Hematopoietic multipotent progenitor cell treated with erythropoietin and hydrocortisone succinate and interleukin-3 and kit ligand, for 15 days (in vitro differentiated cells): ENCODE measurements around the gene ALDH8A1.
A peak's percentile ranks its signal among the peaks of the same experiment; 100 is the strongest.

Experiments
- DNase-seq: peaks from one replicate; pipeline ENCODE4 v3.0.0-alpha.2; 2015; ENCODE audit warnings: low spot score

The ALDH8A1 gene, protein sequence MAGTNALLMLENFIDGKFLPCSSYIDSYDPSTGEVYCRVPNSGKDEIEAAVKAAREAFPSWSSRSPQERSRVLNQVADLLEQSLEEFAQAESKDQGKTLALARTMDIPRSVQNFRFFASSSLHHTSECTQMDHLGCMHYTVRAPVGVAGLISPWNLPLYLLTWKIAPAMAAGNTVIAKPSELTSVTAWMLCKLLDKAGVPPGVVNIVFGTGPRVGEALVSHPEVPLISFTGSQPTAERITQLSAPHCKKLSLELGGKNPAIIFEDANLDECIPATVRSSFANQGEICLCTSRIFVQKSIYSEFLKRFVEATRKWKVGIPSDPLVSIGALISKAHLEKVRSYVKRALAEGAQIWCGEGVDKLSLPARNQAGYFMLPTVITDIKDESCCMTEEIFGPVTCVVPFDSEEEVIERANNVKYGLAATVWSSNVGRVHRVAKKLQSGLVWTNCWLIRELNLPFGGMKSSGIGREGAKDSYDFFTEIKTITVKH

GRCh38 chr6:134949927-134950326, at the start of gene ALDH8A1:
TSS of gene ALDH8A1 (minus strand) at chr6:134950101. CDS start at chr6:134950053, 48 bp downstream.
- DNase-seq, result no peak

GRCh38 chr6:134999107-134999506, 49.2 kb upstream of the ALDH8A1 start:
- no peak for DNase-seq

DNA sequence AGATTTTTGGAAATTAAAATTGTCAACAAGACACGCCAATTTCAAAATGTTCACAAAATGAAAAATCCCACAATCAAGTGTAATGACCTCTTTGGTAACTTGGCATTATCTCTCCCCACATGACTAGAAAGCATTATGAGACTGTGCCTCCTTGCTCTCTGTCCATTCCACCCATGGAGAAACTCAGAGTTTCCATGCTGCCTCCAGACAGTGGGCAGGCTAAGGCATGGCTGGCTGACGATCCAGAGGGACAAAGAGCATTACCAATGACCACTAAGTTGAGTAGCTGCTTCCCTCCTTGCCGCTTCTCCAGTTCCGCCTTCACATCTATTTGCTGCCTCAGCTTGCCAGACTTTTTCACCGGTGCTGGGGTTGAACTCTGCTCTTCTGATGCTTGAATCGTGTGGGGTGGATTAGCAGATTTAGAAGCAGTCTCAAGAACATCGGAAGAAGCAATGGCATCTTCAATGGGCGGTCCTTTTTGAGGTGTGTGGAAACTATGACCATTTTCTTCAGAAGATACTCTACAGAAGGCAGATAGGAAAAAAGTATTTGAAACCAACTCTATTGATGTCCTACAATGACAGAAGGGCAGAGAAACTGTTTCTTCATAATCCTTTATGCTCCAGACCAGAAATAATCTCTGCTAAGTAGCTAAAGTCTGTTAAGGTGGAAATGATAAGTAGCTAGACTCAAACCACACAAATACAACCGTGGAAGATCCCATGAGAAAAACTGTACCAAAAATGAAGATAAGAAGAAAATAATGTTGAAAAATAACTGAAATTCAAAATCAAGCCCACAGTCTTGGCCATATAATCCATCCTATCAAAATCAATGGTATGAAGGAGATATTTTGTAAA, 47.5 kb upstream of the ALDH8A1 start:
- no peak for DNase-seq

GRCh38 chr6:134995536-134995935, 45.6 kb upstream of the ALDH8A1 start:
- no peak for DNase-seq

DNA sequence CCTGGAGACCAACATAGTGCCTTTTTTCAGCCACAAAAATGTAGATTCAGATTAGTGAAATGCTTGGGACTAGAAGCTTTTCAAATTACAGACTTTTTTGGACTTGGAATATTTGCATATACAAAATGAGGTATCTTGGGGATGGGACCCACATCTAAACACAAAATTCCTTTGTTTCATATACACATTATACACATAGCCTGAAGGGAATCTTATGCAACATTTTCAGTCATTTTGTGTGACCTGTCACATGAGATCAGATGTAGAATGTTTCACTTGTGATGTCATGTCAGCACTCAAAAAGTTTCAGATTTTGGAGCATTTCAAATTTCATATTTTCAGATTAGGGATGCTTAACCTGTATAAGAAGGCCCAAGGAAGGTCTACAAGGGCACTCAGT, 44.5 kb upstream of the ALDH8A1 start:
- DNase-seq, result no peak

- DNase-seq, result no peak
Observed at GRCh38 chr6:134992155-134992554, 42.3 kb upstream of the ALDH8A1 start.

- DNase-seq, result no peak
Observed at GRCh38 chr6:134990262-134990661, 40.4 kb upstream of the ALDH8A1 start.

- DNase-seq, result no peak
Observed at GRCh38 chr6:134984821-134985220, 34.9 kb upstream of the ALDH8A1 start.

DNA sequence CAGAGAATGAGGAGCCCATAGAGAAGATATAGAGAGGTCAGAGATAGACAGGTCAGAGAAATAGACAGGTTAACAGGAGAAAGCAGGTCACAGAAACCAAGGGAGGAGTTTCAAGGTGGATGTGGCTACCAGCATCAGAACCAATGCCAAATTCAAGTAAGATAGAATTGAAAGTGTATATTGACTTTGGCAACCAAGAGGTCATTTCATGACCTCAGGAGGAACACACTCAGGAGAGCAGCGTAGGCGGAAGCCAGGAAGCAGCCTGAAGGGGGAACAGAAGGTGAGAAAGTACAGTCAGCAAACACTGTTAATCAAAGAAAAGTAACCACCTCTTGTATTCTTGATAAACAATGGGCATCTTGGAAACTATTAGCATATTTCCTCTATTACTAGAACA, 33.9 kb upstream of the ALDH8A1 start:
- DNase-seq, result no peak

- DNase-seq, result no peak
Observed at GRCh38 chr6:134982161-134982560, 32.3 kb upstream of the ALDH8A1 start.

DNA sequence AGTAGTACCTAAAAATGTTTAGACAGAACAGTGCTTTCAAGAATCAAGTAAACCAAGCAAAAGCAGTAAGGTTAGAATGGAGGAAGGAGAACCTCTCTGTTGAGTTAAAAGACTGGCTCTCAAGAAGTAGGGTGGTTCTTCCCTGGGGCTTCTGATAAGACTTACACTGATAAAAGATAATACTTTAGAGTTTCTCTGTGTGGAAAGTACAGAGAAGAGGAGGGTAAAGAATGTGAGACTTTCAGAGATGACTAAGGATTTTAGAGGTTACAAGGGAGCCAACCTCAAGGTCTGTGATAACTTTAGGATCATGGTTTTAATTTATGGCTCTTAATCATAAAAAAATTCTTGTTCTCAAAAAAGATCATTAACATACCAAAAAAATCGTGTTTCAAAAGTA, 30.9 kb upstream of the ALDH8A1 start:
- DNase-seq, result peak; percentile 48

DNA sequence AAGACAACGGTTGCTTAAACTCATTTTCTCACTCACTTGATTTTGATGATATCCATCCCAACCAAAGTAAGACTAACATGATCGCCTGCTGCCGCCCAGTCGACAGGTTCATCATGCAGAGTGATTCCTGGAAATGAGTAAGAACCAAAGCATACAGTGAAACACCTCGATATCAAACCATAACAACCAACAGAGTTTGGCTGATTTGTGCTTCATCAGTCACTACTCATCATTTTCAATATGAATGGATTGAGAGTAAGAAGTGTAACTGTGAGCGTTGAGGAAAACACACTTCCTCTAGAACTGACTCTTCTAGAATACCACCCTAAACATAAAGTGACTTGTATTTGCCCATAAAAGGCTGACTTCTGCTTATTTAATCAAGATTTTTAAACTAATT, 29.2 kb upstream of the ALDH8A1 start:
- DNase-seq, result no peak

- DNase-seq, result no peak
Observed at GRCh38 chr6:134974370-134974769, 24.5 kb upstream of the ALDH8A1 start.

- no peak for DNase-seq
Observed at GRCh38 chr6:134967711-134968110, 17.8 kb upstream of the ALDH8A1 start.

DNA sequence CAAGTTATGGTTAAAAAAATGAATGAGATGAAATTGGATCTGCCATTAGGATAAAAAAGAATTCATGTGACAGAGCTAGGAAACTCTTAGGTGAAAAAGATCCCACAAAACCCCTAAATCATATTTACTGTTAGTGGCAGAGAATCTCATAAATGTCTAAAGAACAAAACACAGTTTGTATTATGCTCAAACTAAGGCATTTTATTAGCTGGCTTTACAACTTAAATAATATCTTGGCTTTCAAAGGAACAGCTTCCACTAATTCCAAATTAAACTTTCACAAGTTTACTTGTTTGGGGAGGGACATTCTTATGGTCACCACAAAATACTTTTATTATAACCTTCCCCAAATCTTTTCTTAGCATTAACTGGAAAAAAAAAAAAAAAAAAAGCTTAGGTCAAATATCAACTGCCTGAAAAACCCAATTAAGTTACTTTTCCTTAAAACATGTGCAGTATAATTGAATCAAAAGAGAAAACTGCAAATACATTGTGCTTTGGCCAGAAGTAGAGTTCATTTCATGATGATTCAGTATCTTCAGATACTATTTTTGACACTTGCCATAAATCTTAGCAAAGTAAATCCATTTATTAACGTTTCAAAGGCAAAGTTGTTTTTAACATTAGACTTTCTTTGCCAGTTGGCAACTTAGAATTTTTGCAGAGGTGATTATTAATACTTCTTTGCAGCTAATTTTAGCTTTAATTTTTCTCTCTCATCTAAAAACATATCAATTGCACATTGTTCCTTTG, 14.7 kb upstream of the ALDH8A1 start:
- no peak for DNase-seq

- no peak for DNase-seq
Observed at GRCh38 chr6:134962421-134962820, 12.5 kb upstream of the ALDH8A1 start.

- DNase-seq, result no peak
Observed at GRCh38 chr6:134961366-134961765, 11.5 kb upstream of the ALDH8A1 start.

- no peak for DNase-seq
Observed at GRCh38 chr6:134959603-134960002, 9.7 kb upstream of the ALDH8A1 start.

DNA sequence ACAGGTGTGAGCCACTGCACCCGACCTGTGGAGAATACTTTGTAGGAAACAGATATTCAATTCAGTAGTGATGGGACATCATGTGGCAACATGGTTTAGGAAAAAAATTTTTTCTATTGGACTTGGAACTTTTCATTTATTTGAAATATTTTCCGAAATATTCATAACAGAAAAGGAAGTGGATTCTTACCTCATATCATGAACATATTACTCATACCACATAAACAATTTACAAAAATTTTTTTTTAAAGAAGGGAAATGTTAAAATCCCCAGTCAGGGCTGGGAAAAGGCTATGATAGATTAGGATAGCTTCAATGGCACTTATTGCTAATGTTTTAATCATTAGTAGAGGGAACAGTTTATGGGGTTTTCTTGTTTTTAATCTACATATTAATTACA, 6.8 kb upstream of the ALDH8A1 start:
- no peak for DNase-seq

DNA sequence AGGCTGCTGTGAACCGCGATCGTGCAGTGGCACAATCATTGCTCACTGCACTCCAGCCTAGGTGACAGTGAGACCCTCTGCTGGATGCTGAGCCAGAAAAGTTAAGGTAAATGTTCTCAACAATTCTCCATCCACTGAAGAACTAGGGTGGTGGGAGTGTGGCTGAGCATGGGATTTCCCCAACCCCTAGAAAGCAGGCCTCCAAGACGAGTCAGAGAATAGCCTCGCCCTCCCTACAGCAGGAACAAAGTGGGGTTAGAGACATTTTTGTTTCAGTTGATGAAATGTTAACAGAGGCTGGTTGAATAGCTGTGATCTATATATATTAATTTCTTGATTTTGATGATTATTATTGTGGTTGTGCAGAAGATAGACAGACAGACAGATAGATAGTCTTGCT, 6.1 kb upstream of the ALDH8A1 start:
- no peak for DNase-seq

DNA sequence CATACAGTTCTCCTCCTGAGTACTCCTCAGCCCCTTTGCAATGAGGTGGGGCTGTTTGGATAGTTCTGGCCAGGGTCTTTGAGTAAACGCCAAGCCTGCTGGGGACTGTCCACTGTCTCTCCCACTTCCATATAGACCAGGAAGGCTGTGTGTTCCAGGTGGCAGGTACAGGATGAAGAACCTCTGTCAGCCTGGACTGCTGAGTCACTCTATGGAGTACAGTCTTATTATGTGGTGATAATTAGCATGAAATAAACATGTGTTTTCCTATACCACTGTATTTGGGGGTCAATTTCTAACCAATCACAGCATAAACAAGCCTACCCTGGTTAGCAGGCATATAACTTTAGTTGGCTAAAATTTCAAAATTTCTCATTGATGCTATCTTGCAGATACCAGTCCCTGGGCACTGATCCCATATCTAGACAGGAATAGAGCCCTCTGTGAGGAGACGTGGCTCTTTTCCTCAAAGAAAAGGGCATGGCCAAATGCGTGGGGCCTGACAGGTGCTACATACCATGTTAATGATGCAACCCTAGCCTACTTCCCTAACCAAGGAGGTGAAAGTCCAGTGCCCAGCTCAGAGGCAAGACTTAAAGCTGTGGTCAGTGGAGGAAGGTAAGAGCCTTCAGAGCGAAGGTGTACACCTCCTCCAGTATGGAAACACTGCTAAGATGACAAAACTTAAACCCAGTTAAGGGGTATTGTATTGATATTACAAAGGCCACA, 4.5 kb upstream of the ALDH8A1 start:
- no peak for DNase-seq
